HG03095 (cell line): ENCODE measurements around the gene EBF4.
"Not testable (repeated sequence)": the region's sequence is repeated elsewhere in the genome, so short reads cannot be mapped to it uniquely, and the experiment has no call there.

ENCODE experiments used
- ATAC-seq: cut with Tn5 transposase; IDR thresholded peaks from one replicate; pipeline ENCODE4 v1.9.1; 2021; ENCODE audit warnings: moderate library complexity; ENCODE audit not compliant: unreplicated experiment

The EBF4 gene

DNA sequence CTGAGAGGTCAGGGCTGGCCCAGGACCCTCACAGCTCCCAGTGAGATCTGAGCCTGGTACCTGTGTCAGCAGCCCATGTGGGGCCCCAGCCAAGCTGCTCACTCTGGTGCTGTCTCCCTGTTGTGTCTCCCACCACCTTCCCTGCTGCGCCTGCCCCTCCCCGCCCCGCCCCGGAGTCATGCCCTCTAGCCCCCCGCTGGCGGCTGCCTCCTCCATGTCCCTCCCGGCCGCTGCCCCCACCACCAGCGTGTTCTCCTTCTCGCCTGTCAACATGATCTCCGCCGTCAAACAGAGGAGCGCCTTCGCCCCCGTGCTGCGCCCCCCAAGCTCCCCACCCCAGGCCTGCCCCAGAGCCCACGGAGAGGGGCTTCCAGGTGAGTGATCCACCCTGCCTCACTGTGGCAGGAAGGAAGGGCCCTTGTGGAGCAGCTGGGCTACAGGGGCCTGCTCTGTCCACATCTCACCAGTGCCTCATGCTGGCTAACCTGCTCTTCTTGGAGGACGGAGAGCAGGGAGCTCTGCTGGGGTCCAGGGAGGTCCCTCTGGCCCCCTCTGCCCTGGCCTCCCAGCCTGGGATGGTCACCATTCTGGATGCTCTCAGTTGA is 63.0 kb downstream of the EBF4 start:
- ATAC-seq: no peak

DNA sequence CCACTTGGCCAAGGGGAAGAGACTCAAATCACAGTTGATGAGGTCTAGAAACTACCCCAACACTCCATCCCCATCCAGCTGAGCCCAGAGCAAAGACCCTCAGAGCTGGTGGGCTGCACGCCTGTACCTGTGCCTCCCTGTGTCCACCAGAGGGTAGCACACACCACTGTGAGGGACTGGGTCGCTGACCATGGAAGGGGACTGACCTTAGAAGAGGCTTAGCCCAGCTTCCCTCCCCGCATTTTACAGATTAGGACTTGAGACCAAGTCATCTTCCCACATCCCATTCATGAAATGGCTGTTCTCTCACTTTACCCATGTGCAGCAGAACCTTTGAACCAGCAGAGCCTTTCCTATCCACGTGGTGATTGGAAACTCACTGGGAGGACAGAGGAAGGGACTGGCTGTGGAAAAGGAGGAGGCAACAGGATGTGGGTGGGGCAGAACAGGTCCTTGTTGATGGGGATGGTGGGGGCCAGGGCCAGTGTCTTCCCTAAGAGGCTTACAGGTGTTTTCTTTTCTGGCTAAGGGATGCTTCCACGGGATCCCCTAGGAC is 63.6 kb downstream of the EBF4 start:
- no peak for ATAC-seq

DNA sequence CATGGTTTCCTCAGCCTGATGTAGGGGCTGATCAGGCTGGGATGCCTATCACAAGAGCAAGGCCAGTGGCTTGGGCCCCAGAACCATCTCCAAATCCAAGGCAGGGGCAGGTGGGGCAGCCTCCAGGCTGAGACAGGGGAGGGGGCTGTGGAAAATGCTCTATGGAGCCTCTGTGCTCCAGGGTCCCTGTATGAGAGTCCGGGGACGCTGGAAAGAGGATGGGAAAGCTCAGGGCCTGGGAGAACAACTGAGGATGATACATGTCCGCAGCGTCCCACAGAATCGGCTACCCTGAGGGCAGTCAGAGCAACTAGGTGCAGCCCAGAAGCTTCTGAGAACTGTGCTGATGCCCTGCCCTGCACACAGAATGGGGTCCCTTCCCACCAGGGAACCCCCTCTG is 64.4 kb downstream of the EBF4 start:
- no peak for ATAC-seq

DNA sequence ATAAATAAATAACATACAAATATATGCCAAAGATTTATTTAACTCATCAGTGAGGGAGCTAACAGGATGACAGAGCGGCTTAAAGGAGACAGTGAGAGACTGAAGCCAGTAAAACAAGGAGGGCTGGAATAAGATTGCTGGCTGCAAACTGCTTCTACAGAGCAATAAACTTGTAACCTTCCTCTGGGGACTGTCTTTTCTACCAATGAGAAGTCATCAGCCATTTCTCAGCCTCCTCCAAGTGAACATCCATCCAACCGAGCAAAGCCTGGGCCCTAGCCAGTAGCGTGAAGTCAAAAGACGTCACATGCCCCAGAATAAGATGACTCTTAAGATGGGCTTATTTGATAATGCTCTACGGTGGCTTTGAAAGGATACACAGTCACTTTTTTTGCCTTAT is 65.4 kb downstream of the EBF4 start:
- no peak for ATAC-seq

DNA sequence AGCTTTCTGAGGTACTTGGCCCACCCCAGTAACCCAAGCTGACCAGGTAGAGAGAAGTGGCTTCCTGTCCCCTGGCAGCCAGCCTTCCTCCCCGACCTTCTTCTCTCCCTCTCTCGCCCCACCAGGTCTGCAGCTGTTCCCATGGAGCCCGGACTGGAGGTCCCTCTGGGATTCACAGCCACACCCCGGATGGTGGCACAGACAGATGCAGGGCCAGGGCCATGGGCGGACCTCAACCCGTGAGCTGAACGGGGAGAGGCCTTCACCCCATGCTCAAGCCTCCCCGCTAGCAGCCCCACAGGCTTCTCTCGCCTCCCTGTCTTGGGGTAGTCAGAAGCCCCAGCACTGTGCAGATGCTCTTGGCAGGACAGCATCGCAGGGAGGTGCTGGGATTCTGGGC is 66.6 kb downstream of the EBF4 start:
- ATAC-seq: no peak

DNA sequence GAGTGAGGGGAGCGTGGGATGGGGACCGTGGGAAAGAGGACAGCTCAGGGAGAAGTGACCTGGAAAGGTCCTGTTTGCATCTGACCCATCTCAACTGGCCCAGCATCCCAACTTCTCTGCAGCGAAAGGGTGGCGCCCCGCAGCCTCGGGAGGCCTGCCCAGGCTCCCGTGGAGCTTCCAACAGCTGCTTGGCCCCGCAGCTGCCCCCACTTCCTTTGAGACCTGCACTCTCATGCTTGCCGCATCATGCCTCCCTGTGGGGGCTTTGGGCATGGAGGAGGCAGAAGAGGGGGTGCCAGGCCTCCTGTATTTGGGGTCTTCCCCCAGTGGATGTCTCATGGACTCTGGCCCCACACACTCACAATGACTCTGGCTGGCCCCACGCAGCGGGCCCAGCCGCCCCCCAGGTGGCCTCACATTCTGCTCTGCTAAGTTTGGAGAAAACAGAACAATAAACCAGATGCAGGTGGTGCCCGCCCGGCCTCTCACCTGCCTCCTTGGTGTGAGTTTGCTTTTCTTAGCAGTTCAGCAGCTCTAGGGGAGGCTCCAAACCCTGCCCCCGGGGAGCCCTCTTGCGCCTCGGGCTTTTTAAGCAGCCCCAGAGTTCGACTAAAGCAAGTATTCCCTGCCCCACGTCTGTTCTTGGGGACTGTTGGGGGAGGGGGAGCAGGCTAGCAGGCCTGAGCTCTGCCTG is 67.2 kb downstream of the EBF4 start:
- ATAC-seq: no peak

DNA sequence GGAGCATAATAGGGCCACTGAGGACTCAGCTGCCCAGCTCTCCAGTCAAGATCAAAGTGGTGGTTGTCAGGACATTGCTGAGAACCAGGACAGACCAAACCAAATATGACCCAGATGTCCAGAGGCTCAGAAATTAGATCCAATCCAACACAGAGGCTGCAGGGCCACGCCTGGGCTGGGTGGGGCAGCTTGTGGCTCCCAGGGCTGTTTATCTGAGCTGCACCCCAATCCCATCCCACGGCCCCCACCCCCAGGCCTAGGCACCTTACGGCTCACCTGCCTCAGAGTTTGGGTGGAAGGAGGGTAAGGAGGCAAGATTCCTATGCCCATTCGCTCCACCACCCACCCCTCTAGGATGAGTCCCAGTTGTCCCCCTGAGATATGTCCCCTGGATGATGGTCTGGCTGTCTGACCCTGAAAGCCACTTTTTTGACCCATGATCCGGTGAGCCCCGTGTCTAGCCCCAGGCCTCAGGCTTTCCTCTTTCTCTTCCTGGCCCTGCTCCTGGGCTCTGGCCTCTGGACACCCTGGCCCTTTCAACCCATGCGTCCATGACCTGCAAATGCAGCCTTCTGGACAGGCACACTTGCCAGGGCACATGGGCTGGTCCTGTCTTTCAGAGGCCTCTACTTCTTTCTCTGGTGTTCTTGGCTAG is 67.8 kb downstream of the EBF4 start:
- no peak for ATAC-seq

DNA sequence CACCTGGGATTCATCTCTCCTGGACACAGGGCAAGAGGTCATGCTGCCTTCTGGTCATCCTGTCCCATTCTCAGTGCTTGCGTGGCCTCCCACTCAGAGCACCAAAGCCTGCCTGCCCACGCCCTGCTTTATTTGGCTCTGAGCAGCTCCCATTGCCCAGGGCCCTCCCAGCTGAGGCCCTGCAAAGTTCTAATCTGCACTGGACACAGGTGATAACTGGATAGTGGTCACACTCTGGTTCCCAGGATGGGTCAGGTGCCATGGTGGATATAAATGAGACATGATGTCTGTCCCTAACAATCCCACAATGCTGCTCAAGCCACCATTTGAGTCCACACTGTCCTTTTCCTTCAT is 68.3 kb downstream of the EBF4 start:
- ATAC-seq: no peak

DNA sequence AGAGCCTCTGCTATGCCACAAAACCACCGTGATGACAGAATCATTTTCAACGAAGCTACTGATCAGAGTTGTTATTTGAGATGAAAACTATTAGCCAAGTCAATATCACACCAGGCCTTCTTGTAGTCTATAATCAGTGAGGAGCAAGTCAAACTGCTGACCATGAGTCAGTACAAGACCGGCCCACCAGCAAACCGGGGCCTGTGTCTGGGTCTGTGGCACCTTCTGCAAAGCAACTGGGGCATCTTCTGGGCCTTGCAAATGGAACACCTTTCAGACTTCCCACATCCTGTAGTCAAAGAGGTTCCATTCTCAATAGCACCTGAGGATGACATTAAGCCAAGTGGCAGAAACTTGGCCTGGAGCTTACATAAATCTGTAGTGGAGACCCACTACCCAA is 69.3 kb downstream of the EBF4 start:
- no peak for ATAC-seq

DNA sequence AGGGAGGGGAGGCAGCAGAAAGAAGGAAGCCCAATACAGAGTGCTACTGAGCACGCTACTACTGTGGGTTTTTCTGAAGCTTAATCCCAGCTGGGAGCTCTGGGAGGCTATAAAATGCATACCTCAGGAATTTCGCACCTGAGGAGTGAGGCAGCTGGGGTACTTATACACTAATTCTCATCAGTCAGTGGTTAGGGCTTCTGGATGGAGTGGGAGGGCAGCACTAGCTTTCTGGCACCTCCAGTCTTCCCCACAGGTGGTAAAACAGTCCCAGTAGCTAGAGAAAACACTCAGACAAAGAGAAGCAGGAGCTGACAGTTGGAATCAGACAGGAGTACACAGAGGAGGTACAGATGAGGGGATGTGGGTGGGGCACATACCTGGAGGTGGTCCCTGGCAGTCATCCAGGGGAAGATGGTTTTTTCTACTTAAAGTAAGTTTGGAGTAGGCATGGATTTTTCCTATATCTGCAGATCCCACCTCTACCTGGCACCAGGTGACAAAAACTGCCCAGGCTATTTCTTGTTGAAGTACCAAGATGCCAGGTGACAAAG is 70.1 kb downstream of the EBF4 start:
- ATAC-seq: no peak

DNA sequence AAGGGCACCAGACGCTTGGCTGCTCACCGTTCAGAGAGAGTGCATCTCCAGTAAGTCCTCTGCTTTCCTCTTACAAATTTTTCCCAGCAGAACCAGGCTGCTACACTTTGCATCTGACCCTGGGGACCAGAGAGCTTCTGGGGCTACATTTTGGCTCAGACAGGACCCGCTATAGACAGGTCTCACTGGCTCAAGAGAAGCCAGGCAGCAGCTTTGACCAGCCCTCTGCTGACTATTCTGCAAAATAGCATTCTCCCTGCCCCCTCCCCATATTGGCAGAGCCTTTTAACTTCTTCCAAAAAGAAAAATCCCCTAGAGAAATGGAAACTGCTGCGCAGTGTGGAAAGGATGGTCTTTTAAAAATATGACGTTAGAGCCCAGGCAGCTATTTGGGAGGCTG is 70.6 kb downstream of the EBF4 start:
- ATAC-seq: no peak

DNA sequence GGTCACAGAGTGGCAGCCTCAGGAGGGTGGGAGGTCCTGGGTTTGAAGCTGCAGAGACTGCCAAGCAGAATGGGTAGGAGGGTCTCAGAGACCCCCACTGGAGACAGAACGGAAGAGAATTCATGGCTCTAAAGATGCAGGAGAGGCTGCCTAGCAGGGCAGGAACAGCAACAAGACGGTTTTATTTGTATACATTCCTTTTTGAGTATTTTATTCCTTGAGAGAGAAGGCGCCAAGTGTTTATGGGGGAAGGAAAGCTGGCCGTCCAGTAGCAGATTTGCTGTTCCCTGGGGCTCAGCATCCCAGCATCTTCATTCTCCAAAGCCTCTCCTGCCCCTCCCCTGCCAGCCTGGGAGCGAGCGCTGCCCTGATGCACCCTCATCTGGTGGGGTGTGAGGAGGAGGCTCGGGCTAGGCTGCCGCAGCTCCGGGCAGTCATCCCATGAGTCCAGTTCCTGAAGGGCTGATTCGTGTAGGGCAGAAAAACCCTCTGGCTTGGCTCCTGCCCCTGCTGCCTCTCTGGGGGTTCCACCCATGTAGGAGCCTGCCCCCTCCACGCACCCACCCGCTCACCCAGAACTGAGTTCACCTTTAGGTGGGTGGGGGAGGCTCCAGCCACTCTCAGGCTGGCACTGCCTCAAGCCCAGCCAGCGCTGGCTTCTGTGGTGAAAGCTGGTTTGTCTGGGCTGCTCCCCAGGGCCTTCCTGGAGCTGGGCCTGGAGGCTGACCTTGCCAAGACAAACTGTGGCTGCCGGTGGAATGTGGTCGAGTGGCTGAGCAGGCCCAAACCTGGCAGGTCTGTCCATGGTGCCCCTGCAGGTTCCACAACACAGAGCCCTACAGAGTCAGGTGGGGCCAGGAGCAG is 75.4 kb downstream of the EBF4 start:
- ATAC-seq: no peak

DNA sequence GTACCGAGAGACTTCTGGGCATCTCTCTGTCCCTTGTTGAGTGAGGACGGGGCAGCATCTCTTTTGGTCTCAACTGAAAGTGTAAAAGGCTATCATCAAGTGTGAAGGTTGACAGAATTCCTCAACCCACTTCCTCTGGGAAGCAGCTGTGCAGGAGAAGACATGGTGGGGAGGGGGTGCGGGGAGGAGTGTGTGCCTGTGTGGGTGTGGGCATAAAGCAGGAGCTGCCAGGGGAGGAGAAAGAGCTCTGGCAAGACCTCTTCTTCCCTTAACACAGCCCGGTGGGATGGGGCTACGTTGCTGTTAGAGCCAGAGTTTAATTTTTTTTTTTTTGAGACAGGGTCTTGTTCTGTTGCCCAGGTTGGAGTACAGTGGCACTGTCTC is 76.0 kb downstream of the EBF4 start:
- no peak for ATAC-seq

DNA sequence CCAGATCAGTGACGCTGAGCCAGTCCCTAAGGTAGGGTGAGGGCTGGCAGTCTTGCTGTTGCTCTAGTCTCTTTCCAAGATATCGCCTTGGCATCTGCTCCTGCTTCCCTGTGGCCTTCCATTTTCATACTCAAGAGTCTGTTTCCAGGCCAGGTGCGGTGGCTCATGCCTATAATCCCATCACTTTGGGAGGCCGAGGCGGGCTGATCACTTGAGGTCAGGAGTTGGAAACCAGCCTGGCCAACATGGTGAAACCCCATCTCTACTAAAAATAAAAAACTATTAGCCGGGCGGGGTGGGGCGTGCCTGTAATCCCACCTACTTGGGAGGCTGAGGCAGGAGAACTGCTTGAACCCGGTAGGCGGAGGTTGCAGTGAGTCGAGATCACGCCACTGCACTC is 77.5 kb downstream of the EBF4 start:
- not testable (repeated sequence) for ATAC-seq

DNA sequence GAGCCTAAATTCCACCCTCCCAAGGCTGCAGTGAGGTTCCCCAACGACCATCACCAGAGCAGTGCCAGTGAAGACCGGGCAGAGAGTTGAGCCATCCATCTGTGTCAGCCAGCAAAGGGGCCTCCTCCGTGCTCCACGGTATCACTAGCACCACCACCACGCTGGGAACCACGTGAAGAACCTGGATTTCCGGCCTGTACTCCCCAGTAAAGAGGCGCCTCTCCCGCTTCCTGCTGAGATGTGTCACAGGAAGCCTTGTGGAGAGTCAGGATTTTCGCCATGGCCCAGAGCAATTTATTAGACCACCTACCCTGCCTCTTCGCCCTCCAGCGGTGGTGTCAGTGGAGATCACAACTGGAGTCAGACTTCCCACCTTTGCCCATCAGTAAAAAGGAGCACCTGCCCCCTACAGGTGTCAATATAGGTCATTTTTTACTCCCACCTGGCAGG is 79.1 kb downstream of the EBF4 start:
- no peak for ATAC-seq

DNA sequence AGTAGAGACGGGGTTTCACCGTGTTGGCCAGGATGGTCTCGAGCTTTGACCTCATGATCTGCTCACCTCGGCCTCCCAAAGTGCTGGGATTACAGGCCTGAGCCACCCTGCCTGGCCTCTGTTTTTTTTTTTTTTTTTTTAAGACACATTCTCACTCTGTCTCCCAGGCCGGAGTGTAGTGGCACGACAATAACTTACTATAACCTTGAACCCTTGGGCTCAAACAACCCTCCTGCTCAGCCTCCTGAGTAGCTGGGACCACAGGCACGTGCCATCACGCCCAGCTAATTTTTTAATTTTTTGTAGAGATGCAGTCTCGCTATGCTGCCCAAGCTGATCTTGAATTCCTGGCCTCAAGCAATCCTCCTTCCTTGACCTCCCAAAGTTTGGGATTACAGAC is 81.2 kb downstream of the EBF4 start:
- no peak for ATAC-seq

DNA sequence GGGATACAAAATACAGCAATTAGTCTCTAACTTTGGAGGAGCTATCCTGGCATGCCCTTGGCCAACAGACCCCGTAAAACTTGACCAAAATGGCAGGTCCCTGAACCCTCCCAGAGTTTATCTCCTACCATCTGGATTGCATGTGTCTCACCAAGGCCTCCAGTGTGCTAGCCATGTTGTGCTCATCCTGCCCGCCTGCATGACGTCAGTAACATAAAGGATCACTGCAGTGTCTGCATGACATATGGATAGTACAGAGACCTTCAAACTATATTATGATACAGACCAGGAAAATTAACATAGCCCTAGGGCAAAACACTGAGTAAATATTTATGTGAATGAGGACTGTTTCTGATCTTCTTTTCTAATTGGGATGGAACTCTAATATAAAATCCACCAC is 82.6 kb downstream of the EBF4 start:
- ATAC-seq: no peak

DNA sequence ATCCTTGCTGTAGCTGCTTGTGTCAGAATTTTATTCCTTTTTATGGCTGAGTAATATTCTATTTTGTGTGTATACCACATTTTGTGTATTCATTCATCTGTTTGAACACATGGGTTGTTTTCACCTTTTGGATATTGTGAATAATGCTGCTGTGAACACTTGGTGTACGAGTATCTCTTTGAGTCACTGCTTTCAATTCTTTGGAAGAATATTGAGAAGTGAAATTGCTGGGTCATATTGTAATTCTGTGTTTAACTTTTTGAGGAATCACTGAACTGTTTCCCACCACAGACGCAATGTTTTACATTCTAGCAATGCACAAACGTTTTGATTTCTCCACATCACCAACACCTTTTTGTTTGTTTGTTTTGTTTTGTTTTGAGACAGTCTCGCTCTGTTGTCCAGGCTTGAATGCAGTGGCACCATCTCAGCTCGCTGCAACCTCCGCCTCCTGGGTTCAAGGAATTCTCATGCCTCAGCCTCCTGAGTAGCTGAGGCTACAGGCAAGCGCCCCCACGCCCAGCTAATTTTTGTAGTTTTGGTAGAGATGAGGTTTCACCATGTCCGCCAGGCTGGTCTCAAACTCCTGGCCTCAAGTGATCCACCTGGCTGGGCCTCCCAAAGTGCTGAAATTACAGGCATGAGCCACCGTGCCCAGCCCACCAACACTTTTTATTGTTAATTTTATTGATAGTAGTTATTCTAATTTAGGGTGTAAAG is 86.2 kb downstream of the EBF4 start:
- ATAC-seq: no peak

DNA sequence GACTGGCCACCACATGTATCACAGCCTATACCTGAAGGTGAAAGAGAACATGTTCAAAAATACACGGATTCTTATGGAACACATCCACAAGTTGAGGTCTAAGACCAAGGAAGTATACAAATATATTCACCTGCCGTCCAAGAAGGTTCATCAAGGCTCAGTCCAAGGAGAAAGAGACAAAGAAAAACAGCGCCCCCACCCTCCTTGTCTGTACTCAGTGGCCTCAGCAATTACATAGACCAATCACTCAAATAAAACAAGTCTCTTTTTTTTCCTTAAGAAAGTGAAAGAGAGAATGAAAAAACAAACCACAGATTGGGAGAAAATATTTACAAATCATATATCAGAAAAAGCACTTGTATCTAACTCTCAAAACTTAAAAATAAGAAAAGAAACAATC is 88.4 kb downstream of the EBF4 start:
- no peak for ATAC-seq

DNA sequence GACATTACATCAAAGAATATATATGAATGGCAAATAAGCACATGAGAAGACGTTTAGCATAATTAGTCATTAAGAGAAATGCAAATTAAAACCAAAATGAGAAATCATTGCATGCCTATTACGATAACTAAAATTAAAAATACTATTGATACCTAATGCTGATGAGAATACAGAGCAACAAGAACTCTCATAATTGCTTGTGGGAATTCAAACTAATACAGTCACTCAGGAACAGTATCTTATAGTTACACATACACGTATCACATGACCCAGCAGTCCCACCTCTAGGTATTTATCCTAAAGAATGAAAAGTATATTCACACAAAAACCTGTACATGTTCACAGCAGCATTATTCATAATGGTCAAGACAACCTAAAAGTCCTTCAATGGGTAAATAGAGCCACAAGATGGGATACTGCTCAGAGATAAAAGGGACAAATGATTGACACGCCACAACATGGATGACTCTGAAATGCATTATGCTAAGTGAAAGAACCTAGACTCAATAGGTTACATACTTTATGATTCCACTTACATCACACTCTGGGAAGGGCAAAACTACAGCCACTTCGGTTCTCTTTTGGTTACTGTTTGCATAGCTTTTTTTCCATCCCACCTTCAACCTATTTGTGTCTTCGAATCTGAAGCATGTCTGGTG is 91.5 kb downstream of the EBF4 start:
- no peak for ATAC-seq
